SW480 (cell line): ENCODE data around the gene SND1.
A peak's percentile ranks its signal among the peaks of the same experiment; 100 is the strongest.

Source experiments
- DNase-seq: peaks from one replicate; pipeline ENCODE4 v3.0.0-alpha.2; 2016; ENCODE audit warnings: low spot score

SND1 gene

GRCh38 chr7:127934711-127935110 lies 282.7 kb downstream of the SND1 start:
- no peak for DNase-seq

- no peak for DNase-seq
These were observed 283.9 kb downstream of the SND1 start for GRCh38 chr7:127935847-127936376.

GRCh38 chr7:127937066-127937680 lies 285.2 kb downstream of the SND1 start:
- no peak for DNase-seq

- peak; percentile 25 for DNase-seq
These were observed 286.6 kb downstream of the SND1 start for GRCh38 chr7:127938588-127938987.

- DNase-seq = no peak
These were observed 288.6 kb downstream of the SND1 start for GRCh38 chr7:127940381-127941160.

GRCh38 chr7:127941476-127942210 lies 289.6 kb downstream of the SND1 start:
- DNase-seq = no peak

GRCh38 chr7:127943541-127944521 lies 291.8 kb downstream of the SND1 start:
- DNase-seq = no peak

- no peak for DNase-seq
These were observed 294.1 kb downstream of the SND1 start for GRCh38 chr7:127946111-127946510.

- no peak for DNase-seq
These were observed 294.9 kb downstream of the SND1 start for GRCh38 chr7:127946847-127947246.

GRCh38 chr7:127948312-127948711 lies 296.3 kb downstream of the SND1 start:
- no peak for DNase-seq

GRCh38 chr7:127948930-127949329 lies 296.9 kb downstream of the SND1 start:
- DNase-seq = no peak

GRCh38 chr7:127949769-127950222 lies 297.8 kb downstream of the SND1 start:
- no peak for DNase-seq

- DNase-seq = no peak
These were observed 298.4 kb downstream of the SND1 start for GRCh38 chr7:127950233-127950935.

GRCh38 chr7:127953423-127954356 lies 301.7 kb downstream of the SND1 start:
- no peak for DNase-seq

- no peak for DNase-seq
These were observed 302.4 kb downstream of the SND1 start for GRCh38 chr7:127954357-127954748.

- DNase-seq = no peak
These were observed 303.1 kb downstream of the SND1 start for GRCh38 chr7:127955051-127955531.

GRCh38 chr7:127957886-127958285 lies 305.9 kb downstream of the SND1 start:
- DNase-seq = no peak

- no peak for DNase-seq
These were observed 307.8 kb downstream of the SND1 start for GRCh38 chr7:127959770-127960169.

GRCh38 chr7:127961786-127962453 lies 309.9 kb downstream of the SND1 start:
- no peak for DNase-seq
